A172 (cell line): Measurements from ENCODE around the gene CPNE6. TPM values are rescaled to one million over a fixed set of nuclear protein-coding genes. Genes with fewer than 3 reads are reported as not detected.
A peak's percentile ranks its signal among the peaks of the same experiment; 100 is the strongest.

ENCODE experiments used
- DNase-seq: peaks from one replicate; pipeline ENCODE4 v3.0.0-alpha.2; 2015; ENCODE audit warnings: low spot score
- total RNA-seq: library from RNA; depleted of rRNA; stranded (reverse); fragments of >200 nt; shearing (Covaris generic); gene quantifications from 2 replicates; pipeline ENCODE4 v1.2.3, GENCODE V29; 2014

Gene CPNE6
- total RNA-seq, 1 experiment from 2014 or later, result not detected

DNA sequence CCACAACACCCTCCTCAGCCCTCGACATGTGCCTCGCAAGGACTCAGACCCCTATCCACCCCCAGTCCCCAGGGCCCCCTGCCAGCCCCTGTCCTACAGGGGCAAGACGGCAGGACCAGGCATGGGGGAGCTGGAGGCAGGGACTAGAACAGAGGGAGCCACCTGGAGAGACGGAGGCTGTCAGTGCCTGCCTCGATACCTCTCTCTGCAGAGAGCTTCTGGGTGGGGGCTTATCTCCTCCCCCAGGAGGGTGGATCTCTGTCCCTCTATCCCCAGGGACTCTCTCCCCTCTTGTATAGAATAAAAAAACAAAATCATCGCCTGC is 2.0 kb upstream of the CPNE6 start:
- no peak for DNase-seq

DNA sequence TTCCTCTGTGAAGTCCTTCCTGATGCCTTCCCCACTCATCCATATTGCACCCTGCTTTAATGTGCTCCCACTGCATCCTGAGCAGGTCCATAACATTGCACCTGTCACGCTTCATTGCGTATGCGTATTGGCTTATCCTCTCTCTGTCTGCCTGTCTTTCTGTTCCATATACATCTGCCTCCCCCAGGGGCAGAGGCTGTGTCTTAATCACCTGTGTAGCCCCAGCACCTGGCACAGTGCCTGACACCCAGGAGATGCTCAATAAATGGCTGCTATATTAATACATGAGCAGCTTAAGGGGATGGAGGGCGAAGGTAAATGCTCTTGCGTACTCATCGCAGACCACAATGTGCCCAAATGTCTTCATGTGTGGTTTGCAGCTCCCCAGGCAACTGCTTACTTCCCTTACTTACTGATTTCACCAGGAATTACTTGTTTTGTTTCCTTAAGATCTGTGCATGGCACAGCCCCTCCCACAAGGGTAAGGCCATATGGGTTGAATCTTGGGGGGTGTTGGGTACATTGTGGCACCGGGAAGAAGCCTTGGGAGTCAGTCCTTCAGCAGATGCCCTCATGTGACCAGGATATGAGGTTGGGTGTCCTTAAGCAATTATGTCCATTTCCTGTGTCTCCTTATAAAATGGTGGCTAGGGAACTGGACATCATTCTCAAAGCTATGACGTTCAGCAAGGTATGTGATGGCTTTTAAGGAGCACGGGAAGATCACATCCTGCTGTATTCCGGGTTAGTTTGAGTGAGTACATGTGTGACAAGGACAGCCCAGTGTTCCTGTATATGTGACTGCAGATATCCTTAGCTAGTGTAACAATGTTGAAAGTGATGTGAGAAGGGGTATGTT is 848 bp upstream of the CPNE6 start:
- no peak for DNase-seq

DNA sequence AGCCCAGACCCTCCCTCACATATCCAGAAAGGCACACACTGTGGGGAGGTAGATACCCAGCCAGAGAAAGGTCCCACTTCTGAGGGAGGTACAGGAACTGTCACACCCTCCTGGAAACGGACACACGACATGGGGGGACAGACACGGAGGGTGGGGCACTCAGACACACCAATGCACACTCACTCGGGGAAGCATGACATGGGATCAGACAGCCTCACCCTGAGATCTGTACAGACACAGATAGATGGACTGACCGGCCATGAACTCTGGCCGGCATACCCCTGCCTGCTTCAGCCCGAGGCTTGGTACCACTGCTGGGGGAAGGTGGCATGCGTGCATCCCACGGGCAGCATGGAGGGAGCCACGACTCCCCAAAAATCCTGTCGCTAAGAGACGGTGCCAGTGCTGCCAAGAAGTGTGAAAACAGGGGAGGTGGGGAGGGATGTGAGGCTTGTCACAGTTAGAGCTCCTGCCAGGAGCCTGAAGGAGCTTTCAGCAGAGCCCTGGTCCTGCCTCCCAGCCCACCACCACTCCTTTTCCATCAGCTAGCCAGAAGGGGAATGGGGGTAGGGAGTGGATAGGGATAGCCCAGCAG is 571 bp downstream of the CPNE6 start:
- DNase-seq, result no peak

DNA sequence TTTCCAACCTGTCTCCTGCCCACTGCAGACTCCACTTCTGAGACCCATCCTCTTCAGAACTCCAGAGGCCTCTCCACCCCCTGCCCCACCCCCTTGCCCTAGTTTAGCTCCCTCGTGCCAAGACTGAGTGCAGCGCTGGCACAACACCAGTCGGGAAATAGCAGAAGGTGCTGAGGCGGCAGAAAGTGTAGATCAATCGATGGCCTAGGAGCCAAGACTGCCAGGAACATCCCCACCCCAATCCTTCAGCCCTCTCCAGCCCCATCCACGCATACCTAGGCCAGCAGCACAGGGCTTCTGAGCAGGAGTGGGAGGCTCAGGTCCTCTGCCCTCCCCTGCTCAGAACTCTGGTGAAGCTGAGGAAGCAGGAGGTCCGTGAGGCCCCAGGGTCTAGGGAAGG is 1.1 kb downstream of the CPNE6 start:
- no peak for DNase-seq

DNA sequence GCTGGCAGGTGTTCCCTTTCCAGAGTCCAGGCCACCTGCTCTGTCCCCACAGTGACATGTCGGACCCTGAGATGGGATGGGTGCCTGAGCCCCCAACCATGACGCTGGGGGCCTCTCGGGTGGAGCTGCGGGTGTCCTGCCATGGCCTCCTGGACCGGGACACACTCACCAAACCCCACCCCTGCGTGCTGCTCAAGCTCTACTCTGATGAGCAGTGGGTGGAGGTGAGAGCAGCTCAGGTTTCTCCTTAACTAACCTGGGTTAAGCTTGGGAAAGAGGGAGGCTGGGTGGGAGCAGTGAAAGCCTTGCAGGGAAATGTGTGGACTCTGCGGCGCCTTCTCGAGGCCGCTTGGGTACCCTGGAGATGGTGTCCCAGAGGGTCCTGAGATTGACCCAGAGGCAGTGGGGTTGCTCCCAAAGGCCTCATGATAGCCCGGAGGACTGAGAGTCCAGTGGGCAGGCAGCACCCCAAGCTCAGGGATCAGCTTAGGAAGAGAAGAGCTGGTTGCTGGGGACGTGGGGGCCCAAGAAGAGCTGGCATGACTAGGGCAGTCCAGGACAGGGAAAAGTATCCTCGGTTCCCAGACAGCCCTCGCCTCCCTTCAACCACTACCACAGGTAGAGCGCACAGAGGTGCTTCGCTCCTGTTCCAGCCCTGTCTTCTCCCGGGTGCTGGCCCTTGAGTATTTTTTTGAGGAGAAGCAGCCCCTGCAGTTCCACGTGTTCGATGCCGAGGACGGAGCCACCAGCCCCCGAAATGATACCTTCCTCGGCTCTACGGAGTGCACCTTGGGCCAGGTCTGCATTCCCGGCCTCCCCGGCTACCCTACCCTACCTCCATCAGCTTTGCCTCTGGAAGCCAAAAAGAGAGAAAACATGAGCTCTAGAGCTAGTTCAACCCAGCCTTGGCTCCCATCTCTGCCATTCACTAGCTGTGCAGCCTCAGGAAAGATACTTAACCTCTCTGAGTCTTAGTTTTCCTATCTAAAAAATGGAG is 1.8 kb downstream of the CPNE6 start:
- no peak for DNase-seq

DNA sequence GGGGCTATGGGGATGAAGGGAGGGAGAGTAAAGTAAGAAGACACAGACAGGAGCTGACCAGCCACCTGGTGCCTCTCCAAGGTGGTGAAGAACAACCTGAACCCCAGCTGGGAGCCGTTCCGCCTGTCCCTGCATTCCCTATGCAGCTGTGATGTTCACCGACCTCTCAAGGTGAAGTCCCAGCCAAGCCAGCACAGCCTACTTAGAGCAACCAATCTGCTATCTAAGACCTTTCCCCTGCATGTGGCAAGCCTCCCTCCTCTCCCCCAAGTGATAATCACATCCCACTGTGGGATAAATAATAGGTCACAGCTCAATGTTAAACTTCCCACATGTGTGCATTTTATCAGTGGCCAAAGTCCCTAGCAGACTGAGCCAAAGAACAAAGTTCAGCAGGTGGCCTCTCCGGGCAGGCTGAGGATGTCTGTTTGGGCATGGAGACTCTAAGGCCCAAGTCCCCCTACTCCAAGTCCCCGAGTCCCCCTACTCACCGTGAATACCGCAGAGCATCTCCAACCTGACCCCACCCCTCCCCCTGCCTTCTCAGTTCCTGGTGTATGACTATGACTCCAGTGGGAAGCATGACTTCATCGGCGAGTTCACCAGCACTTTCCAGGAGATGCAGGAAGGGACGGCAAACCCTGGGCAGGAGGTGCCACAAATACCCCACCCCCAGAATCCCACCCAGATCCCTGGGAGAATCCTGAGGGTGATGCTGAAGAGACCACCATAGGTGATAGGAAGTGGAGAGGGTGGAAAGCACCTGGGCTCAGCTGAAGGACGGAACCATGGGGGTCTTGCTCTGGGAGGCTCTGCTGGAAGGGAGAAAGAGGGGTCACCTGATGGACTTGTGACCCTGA is 3.5 kb downstream of the CPNE6 start:
- no peak for DNase-seq

DNA sequence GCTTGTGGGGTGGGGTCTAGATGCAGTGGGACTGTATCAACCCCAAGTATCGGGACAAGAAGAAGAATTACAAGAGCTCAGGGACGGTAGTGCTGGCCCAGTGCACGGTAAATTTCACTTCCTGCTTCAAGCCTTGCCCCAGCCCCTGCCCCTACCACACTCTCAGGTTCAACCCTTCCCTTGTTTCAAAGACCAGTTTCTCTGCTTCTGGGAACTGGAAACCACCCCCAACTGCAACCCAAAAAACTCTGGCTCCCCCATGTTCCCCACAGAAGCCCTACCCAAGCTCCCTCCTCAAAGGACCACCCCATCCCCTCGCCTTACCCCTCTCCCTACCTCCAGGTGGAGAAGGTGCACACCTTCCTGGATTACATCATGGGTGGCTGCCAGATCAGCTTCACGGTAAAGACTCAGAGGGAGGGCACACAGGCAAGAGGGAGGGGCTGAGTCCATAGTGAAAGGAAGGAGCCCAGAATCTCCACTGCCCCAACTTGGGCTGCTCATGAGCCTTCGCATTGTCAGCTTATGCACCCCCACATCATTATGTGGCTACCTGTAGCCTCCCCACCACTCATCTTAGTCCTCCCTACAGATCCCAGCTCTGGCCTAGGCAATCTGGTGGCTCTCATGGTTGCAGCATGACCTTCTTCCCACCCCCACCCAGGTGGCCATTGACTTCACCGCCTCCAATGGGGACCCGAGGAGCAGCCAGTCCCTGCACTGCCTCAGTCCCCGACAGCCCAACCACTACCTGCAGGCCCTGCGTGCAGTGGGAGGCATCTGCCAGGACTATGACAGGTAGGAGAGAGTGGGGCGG is 4.3 kb downstream of the CPNE6 start:
- no peak for DNase-seq

DNA sequence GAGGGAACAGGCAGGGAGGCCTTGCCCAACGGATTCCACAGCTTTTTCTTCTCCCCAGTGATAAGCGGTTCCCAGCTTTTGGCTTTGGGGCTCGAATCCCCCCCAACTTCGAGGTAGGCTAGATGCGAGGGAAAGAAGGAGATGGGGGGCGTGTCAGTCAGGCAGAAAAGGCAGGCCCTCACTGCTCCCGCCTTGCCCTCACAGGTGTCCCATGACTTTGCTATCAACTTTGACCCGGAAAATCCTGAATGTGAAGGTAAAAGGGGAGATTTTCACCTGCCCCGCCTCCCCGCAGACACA is 4.9 kb downstream of the CPNE6 start:
- no peak for DNase-seq

DNA sequence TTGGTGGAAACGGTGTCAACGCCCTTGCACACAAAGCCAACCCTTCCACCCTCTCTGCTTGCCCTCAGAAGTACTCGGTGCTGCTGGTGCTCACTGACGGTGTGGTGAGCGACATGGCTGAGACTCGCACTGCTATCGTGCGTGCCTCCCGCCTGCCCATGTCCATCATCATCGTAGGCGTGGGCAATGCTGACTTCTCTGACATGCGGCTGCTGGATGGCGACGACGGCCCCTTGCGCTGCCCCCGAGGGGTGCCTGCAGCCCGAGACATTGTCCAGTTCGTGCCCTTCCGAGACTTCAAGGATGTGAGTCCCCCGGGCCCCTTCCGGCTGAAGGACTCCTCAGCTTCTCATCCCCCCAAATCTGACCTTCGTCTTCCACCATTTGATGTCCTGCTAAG is 5.7 kb downstream of the CPNE6 start:
- DNase-seq, result no peak

DNA sequence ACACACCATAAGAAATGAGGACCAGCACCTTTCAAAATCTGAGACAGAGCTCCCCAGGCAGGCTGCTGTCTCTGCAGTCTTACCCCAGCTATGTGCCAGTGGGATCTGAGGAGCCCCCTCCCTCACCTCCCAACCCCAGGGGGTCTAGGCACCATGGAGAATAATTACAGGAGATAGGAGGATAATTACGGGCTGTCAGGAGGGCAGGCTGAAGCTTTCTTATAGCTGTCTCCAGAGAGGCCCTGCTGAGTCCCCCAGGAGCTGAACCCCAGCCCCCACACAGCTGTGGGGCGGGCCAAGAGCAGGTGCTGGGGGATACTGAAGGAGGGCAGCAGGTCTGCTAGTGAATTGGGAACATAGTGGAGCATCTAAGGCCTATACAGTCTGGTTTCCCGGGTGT is 6.8 kb downstream of the CPNE6 start:
- no peak for DNase-seq

DNA sequence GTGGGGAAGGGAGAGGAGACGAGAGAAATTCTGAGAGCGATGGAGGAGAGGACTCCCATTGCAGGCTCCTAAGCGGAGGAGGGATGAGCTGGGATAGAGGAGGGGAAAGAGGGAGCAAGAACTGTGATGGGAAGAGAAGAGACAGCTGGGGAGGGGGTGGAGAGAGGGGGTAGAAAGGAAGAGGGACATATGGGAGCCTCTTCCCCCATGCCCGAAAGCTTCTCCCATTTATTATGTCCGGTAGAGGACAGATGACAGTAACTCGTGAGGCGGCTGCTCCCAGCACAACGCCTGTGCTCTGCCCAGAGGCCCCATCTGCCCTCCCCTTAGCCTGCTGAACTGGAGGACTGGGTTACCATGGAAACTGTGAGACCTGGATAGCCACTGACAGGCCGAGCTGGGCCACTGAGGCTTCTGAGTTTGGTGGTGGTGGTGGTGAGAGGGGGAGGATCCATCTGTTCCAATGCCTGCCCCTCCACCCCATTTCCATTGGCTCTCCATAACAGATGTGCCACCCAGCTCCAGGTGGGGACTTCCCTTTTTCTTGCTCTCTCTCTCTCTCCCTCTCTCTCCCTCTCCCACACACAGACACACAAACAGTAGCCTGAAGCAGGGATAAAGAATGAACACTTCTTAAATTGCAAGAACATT is 8.3 kb downstream of the CPNE6 start:
- DNase-seq, result no peak

DNA sequence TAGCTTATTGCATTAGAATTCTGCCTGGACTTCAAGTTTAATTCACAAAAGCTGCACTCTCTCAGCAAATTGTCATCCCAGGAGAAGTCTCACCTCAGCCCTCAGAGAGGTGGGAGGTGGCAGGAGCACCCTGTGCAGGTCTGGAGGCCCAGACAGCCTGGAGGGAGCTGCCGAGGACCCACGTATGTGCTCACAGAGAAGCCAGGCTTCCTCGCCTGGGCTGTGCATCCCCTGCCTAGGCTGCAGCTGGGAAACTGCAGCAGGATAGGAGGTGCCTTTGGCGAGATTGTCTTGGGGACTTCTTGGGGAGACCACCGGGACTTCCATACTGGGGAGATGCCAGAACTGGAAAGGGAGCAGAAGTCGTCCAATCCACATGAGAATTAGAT is 8.8 kb downstream of the CPNE6 start:
- DNase-seq, result no peak

DNA sequence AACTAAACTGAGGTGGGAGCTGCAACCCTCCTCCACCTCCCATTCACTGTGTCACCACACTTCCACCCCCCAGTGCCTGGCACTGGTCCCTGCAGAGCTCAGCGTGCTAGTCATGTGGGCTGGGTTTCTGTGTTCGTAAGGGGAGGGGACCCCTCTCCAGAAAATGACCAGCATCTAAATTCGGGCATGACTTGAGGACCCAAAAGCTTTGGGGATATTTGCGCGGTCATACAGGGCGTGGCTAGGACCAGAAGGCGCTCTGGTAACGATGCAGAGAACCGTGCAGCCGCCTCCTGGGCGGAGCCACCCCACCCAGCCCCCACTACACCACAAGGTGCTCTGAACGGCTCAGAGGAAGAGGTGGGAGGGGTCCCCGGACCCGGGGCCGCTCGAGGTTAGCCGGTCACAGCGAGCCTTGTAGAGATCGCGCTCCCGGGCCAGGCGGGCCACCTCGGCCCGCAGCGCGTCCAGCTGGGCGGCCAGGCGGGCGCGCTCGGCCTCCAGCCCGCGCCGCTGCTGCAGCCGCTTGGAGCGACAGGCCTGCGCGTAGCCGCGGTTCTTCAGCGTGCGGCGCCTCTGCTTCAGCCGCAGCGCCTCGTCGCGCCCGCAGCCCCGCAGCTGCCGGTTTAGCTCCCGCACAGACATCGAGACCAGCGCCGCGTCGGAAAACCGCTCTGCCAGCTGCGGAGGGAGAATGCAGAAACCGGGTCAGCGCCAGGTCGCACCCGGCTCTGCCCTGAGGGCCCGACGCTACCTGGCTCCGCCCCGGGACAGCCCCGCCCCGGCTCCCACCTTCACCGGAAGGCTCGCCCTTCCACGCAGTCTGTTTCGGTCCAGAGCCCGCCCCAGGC is 9.8 kb downstream of the CPNE6 start:
- peak; percentile 8 for DNase-seq

DNA sequence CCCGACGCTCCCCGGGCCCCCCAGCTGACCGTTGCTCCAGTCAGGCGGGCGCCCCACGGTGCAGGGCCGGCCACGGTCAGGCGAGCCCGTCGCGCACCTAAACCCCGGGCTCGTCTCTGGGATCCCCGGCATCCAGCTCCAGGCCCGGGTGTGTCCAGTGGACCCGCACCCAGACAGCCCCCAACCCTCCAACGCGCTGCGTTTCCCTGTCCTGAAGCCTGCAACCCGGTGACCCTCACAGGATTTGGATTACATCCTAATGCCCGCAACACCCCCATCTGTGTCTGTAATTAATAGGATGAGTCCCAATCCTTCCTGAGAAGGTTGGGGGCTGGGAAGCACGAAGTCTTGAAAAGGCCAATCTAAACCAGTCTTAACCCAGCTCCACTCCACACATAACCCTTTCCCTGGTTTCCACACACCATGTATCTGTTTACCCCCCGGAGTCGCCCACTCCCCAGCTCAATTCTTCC is 10.4 kb downstream of the CPNE6 start:
- no peak for DNase-seq

DNA sequence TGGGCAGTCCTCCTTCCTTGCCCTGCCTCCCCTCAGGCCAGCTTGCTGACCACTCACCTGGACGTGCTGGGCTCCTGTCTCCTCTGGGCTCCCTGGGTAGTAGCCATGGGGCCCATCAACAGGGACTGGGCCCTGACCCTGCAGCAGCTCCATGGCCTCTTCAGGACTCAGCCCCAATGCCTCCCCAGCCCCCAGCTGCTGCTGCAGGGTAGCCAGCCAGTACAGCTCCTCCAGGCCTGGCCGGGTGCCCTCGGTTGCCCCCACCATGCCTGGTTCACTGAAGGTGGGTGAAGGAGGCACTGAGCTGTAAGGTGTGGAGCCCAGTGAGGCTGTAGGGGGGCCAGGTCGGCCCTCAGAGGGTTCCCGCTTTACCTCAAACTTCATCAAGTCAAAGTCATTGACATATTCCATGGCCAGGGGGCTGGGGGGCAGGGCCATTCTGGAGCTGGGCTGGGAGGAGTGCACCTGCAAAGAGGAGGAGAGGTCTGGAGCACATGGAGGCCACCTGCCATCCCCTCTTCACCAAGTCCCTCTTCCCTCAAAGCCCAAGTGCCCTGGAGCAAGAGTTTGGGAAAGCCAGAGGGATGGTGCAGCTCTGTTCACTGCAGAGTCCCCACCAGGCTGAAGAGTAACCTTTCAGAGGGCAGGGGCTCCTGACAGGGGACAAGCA is 11.2 kb downstream of the CPNE6 start:
- DNase-seq, result no peak

DNA sequence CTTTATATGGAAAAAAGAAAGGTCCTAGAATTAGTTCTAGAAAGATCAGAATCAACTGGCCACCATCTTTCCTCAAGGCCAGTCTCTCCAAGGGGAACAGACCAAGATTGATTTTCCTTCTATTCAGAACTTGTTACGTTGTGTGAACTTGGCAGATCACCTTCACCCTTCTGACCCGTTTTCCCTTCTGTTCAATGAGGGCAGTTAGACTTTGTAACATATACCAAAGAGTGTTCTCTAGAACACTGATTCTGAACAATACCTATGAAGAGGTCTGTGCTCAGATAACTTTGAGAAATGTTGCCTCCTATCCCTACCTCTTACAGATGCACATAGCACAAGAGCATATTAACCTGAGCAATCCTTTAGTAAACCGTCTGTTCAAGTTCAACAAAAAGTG is 12.1 kb downstream of the CPNE6 start:
- no peak for DNase-seq

DNA sequence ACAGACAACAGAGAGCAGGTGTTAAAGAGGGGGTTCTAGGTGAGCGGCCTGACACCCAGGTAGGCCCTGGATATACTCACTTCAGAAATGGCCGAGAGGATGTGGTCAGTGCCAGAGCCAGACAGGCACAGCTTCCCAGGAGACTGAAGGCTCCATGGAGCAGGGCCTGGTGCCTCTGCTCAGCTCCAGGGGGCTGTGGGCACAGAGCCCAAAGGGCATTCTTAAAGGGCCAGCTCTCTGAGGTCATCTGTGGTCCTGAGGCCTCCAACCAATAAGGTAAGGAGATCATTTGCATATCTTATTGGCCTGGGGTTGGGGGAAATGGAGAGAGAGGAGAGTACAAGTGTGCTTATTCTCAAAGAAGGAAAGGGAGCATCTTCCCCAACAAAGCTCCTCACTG is 13.1 kb downstream of the CPNE6 start:
- no peak for DNase-seq

DNA sequence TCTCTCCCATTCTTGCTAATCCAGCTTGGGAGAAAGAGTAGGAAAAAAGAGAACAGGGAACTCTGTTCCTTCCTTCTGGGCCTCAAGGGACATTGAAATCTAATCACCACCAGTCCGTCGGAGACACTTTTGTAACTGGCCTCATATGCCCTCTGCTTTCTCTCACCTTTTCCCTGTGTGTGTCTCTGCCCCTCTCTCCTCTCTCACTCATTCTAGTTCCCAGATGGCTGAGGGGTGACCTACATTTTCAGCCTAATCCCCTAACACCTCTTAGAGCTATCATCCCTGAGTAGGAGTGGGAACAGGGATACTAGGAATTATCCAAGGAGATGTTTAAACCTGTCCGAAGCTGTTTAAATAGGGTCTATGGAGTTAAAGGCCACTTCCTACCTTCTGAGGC is 13.9 kb downstream of the CPNE6 start:
- DNase-seq, result no peak
